K562 (cell line): ENCODE results near the gene PSMD13. TPM values are rescaled to one million over a fixed set of nuclear protein-coding genes. Genes with fewer than 3 reads are reported as not detected.

Experiments used
- ARID2 ChIP-seq: fragments of 450-650 bp; IDR thresholded peaks from 2 replicates; pipeline ENCODE4 v1.6.1; 2017; ENCODE audit warnings: antibody characterized with exemption, mild to moderate bottlenecking
- ARNT ChIP-seq, 2 experiments: fragments of 450-650 bp; IDR thresholded peaks; 2 replicates each; pipeline ENCODE4 v1.6.1; 2016; ENCODE audit warnings: mild to moderate bottlenecking in 1 of 2
- ELF1 ChIP-seq: fragments of 200-800 bp; sonication (Bioruptor generic); IDR thresholded peaks from 2 replicates; pipeline ENCODE4 v1.6.1; 2016; ENCODE audit warnings: missing genetic modification characterization, missing compliant biosample characterization
- ELF4 ChIP-seq: fragments of 450-650 bp; formaldehyde crosslinking; IDR thresholded peaks from 2 replicates; pipeline ENCODE4 v1.4.0; 2022; ENCODE audit warnings: missing genetic modification characterization
- HDAC8 ChIP-seq: fragments of 450-650 bp; IDR thresholded peaks from 2 replicates; pipeline ENCODE4 v1.6.1; 2016; ENCODE audit warnings: mild to moderate bottlenecking, missing genetic modification characterization, moderate library complexity, missing compliant biosample characterization
- IRF2 ChIP-seq: sonication (generic); formaldehyde crosslinking; IDR thresholded peaks from 2 replicates; pipeline ENCODE4 v1.8.1; 2022; ENCODE audit warnings: mild to moderate bottlenecking, missing genetic modification reagents
- RBBP5 ChIP-seq: fragments of 200-600 bp; sonication (generic); IDR thresholded peaks from 2 replicates; pipeline ENCODE4 v1.6.1; 2012; ENCODE audit warnings: borderline replicate concordance, mild to moderate bottlenecking, low read length, control low read depth, inconsistent platforms; ENCODE audit not compliant: insufficient read depth, poor library complexity, severe bottlenecking
- SMARCC2 ChIP-seq: fragments of 450-650 bp; IDR thresholded peaks from 2 replicates; pipeline ENCODE4 v1.6.1; 2017; ENCODE audit warnings: antibody characterized with exemption, moderate library complexity, mild to moderate bottlenecking, low read depth
- SREBF2 ChIP-seq: sonication (generic); formaldehyde crosslinking; IDR thresholded peaks from 2 replicates; pipeline ENCODE4 v1.4.0; 2020; ENCODE audit warnings: mild to moderate bottlenecking, missing genetic modification reagents
- TEAD1 ChIP-seq, 2 experiments: fragments of 450-650 bp in 1 of 2; sonication (generic) in 1 of 2; formaldehyde crosslinking; IDR thresholded peaks; 2 replicates each; pipeline versions ENCODE4 v1.4.0 to v1.8.0; 2020 to 2022; ENCODE audit warnings: mild to moderate bottlenecking in 2 of 2, missing genetic modification reagents in 1 of 2
- TGIF2 ChIP-seq: sonication (generic); formaldehyde crosslinking; IDR thresholded peaks from 2 replicates; pipeline ENCODE4 v1.8.1; 2022; ENCODE audit warnings: mild to moderate bottlenecking, missing genetic modification reagents, moderate library complexity
- YBX1 ChIP-seq: fragments of 450-650 bp; IDR thresholded peaks from 2 replicates; pipeline ENCODE4 v1.7.1; 2016; ENCODE audit warnings: mild to moderate bottlenecking
- ZC3H11A ChIP-seq: IDR thresholded peaks from 2 replicates; pipeline ENCODE4 v1.6.1; 2012; ENCODE audit warnings: low read depth, low read length, improper control_type of control experiment
- polyA plus RNA-seq, 8 experiments: library from polyadenylated mRNA; depleted of rRNA in 4 of 8; stranded (reverse) in 5 of 8; unstranded in 3 of 8; fragments of >200 nt; fragmentation: Nextera tagmentation in 2 of 8; fragmentation: Illumina TruSeq in 1 of 8; extraction: Ambion mirVana in 2 of 8; extraction: Trizol in 1 of 8; gene quantifications; 2 replicates each; pipeline versions ENCODE4 v1.2.1 to v1.2.3, GENCODE V29; 2011 to 2014; ENCODE audit warnings: inconsistent platforms in 1 of 8, missing spikeins in 1 of 8
- total RNA-seq, 7 experiments: library from RNA; depleted of rRNA in 6 of 7; stranded (reverse); fragments of >200 nt in 6 of 7; fragmentation: Illumina TruSeq in 2 of 7; extraction: Trizol in 2 of 7; gene quantifications; 2 replicates each; pipeline versions ENCODE4 v1.2.1 to v1.2.3, GENCODE V29; 2011 to 2021; ENCODE audit warnings: low replicate concordance in 1 of 7
- TF ChIP-seq, protein P1 (sequence below): sonication (generic); formaldehyde crosslinking; IDR thresholded peaks from 2 replicates; pipeline ENCODE4 v1.8.0; 2022; ENCODE audit warnings: mild to moderate bottlenecking, missing genetic modification reagents, borderline replicate concordance
- TF ChIP-seq, protein P2 (sequence below): IDR thresholded peaks from 3 replicates; pipeline ENCODE4 v1.6.1; 2011; ENCODE audit warnings: borderline replicate concordance, mild to moderate bottlenecking, moderate library complexity; ENCODE audit not compliant: insufficient read length; ENCODE audit errors: extremely low read depth
- TF ChIP-seq, protein P3 (sequence below): fragments of 250-450 bp; sonication (Bioruptor Pico); IDR thresholded peaks from 2 replicates; pipeline ENCODE4 v1.4.0; 2020

PSMD13 gene
- total and polyA plus RNA-seq, 9 of the 15 experiments (the other 6 are each of a cell fraction or from before 2014, with no cell fraction given) = 185 to 383 (median 267) TPM

- TF ChIP-seq, protein P1, sequence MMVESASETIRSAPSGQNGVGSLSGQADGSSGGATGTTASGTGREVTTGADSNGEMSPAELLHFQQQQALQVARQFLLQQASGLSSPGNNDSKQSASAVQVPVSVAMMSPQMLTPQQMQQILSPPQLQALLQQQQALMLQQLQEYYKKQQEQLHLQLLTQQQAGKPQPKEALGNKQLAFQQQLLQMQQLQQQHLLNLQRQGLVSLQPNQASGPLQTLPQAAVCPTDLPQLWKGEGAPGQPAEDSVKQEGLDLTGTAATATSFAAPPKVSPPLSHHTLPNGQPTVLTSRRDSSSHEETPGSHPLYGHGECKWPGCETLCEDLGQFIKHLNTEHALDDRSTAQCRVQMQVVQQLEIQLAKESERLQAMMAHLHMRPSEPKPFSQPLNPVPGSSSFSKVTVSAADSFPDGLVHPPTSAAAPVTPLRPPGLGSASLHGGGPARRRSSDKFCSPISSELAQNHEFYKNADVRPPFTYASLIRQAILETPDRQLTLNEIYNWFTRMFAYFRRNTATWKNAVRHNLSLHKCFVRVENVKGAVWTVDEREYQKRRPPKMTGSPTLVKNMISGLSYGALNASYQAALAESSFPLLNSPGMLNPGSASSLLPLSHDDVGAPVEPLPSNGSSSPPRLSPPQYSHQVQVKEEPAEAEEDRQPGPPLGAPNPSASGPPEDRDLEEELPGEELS (CRISPR knock-in tag) = no peak
- TF ChIP-seq SREBF2 (CRISPR knock-in tag) = no peak
- TF ChIP-seq ZC3H11A = no peak
- peak; percentile 97 for TF ChIP-seq RBBP5
- TF ChIP-seq, protein P2, sequence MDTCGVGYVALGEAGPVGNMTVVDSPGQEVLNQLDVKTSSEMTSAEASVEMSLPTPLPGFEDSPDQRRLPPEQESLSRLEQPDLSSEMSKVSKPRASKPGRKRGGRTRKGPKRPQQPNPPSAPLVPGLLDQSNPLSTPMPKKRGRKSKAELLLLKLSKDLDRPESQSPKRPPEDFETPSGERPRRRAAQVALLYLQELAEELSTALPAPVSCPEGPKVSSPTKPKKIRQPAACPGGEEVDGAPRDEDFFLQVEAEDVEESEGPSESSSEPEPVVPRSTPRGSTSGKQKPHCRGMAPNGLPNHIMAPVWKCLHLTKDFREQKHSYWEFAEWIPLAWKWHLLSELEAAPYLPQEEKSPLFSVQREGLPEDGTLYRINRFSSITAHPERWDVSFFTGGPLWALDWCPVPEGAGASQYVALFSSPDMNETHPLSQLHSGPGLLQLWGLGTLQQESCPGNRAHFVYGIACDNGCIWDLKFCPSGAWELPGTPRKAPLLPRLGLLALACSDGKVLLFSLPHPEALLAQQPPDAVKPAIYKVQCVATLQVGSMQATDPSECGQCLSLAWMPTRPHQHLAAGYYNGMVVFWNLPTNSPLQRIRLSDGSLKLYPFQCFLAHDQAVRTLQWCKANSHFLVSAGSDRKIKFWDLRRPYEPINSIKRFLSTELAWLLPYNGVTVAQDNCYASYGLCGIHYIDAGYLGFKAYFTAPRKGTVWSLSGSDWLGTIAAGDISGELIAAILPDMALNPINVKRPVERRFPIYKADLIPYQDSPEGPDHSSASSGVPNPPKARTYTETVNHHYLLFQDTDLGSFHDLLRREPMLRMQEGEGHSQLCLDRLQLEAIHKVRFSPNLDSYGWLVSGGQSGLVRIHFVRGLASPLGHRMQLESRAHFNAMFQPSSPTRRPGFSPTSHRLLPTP = no peak
- TF ChIP-seq YBX1 = no peak
- peak; percentile 84 for TF ChIP-seq ELF1 (tag)
- no peak for TF ChIP-seq ARNT (IDR thresholded peaks at IDR 0.05)
- TF ChIP-seq ARID2 = no peak
- no peak for TF ChIP-seq TEAD1 (CRISPR knock-in tag; IDR thresholded peaks at IDR 0.05)
- peak; percentile 40; the same call in 1 of the 2 replicates for TF ChIP-seq SMARCC2
- peak; percentile 19; the same call in 1 of the 2 replicates for TF ChIP-seq ELF4 (CRISPR knock-in tag)
- TF ChIP-seq TGIF2 (CRISPR knock-in tag) = peak; percentile 70; the same call in 1 of the 2 replicates
- no peak for TF ChIP-seq HDAC8 (tag)
- TF ChIP-seq IRF2 = no peak
- TF ChIP-seq, protein P3, sequence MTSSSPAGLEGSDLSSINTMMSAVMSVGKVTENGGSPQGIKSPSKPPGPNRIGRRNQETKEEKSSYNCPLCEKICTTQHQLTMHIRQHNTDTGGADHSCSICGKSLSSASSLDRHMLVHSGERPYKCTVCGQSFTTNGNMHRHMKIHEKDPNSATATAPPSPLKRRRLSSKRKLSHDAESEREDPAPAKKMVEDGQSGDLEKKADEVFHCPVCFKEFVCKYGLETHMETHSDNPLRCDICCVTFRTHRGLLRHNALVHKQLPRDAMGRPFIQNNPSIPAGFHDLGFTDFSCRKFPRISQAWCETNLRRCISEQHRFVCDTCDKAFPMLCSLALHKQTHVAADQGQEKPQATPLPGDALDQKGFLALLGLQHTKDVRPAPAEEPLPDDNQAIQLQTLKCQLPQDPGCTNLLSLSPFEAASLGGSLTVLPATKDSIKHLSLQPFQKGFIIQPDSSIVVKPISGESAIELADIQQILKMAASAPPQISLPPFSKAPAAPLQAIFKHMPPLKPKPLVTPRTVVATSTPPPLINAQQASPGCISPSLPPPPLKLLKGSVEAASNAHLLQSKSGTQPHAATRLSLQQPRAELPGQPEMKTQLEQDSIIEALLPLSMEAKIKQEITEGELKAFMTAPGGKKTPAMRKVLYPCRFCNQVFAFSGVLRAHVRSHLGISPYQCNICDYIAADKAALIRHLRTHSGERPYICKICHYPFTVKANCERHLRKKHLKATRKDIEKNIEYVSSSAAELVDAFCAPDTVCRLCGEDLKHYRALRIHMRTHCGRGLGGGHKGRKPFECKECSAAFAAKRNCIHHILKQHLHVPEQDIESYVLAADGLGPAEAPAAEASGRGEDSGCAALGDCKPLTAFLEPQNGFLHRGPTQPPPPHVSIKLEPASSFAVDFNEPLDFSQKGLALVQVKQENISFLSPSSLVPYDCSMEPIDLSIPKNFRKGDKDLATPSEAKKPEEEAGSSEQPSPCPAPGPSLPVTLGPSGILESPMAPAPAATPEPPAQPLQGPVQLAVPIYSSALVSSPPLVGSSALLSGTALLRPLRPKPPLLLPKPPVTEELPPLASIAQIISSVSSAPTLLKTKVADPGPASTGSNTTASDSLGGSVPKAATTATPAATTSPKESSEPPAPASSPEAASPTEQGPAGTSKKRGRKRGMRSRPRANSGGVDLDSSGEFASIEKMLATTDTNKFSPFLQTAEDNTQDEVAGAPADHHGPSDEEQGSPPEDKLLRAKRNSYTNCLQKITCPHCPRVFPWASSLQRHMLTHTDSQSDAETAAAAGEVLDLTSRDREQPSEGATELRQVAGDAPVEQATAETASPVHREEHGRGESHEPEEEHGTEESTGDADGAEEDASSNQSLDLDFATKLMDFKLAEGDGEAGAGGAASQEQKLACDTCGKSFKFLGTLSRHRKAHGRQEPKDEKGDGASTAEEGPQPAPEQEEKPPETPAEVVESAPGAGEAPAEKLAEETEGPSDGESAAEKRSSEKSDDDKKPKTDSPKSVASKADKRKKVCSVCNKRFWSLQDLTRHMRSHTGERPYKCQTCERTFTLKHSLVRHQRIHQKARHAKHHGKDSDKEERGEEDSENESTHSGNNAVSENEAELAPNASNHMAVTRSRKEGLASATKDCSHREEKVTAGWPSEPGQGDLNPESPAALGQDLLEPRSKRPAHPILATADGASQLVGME = no peak
Observed at GRCh38 chr11:236774-237767, at the start of gene PSMD13 (continued).
